ENCODE measurements around the gene STK24. TPM values are rescaled to one million over a fixed set of nuclear protein-coding genes. Genes with fewer than 3 reads are reported as not detected.

The STK24 gene
- total and polyA plus RNA-seq, 2 of the 8 experiments (the other 6 are each of a cell fraction or from before 2014, with no cell fraction given): 62.8 to 143 TPM

DNA sequence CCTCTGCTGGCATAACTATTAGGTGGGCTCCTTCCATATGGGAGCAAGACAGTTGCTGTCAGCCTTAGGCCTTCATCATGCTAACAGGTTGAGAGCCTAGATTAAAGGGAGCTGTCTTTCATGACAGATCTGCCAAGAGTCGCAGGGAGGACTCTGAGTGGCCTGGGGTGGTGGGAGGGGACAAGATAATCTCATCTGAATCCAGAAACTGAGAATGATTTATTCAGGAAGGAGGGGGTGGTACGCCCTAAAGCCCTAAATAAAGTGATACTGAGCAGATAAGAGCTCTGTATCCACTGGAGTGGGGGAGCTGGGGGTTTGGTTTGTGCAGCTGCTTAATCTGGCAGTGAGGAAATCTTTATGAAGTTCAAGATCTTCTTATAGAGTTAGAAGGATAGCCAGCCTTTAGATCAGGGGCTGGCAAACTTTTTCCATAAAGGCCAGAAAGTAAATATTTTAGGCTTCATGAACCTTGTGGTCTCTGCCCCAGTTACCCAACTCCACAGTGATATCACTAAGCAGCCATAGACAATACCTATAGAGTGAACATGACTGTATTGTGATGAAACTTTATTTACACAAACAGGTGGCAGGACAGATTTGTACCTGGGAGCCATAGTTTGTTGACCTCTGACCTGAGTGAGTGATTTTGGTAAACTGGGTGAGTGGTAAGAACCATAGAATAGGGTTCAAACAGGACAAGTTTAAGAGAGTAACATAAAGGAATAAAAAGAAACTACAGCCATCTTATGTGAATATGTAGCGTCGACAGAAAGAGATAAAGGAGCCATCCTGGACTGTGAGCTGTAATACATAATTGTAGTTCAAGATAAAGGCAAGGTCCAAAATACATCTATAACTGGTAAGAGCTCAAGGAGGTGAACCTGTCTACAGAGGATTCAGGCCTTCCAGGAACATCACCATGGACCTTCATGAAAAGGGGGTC lies 9.8 kb upstream of the STK24 start:
- TF ChIP-seq JUND (IDR thresholded peaks at IDR 0.05; ENCODE audit: low read length) (no peak), JUN (IDR thresholded peaks at IDR 0.05; ENCODE audit: low read depth, low read length) (no peak), HDAC6 (IDR thresholded peaks at IDR 0.05; ENCODE audit: low read depth, low read length) (no peak)
- H3K4me3 ChIP-seq (ENCODE audit: extremely low read depth in 1 of 4, insufficient read depth in 2 of 4, low read depth in 3 of 4, low read length in 4 of 4): no peak overlapping the region
- DNase-seq (ENCODE audit: low read depth in 1 of 2, low spot score in 2 of 2): no peak

More for the DNA sequence above, 9.8 kb upstream of the STK24 start:
- CTCF ChIA-PET (ENCODE audit: partially characterized antibody): interaction anchor here (0.7 to 7.6 kb wide), 6 partner anchors 12 to 120 kb away, joined by 3 to 37 read pairs (median 4); no protein-coding TSS in a partner anchor
- no peak overlapping the region for H4K91ac ChIP-seq (replicated peaks; ENCODE audit: insufficient read length, low read length)
- no peak overlapping the region for H2AFZ ChIP-seq (ENCODE audit: low read length)
- no peak overlapping the region for H3K4me2 ChIP-seq (ENCODE audit: insufficient read depth in 1 of 2, low read depth in 2 of 2, low read length in 2 of 2)
- H3K27ac ChIP-seq (ENCODE audit: low read depth, low read length): no peak overlapping the region
- no peak overlapping the region for H2BK5ac ChIP-seq (ENCODE audit: low read depth, low read length)
- no peak overlapping the region for H3K9ac ChIP-seq (replicated peaks in 1 of 4; ENCODE audit: extremely low read depth in 1 of 4, low read depth in 3 of 4, low read length in 3 of 4)
- no peaks in the 10 kb centered on the region for H3K79me2 ChIP-seq (ENCODE audit: control insufficient read depth in 1 of 2, insufficient read depth in 2 of 2, low read length in 2 of 2)
- no peak for FAIRE-seq
- no peak overlapping the region for H3K4ac ChIP-seq (replicated peaks; ENCODE audit: insufficient read length, low read depth, low read length)
- H3K23ac ChIP-seq (ENCODE audit: insufficient read length): no peak overlapping the region
- H3K14ac ChIP-seq (ENCODE audit: insufficient read length): no peak overlapping the region
- no peak overlapping the region for H4K5ac ChIP-seq (ENCODE audit: insufficient read length, low read depth, low read length)
- H3K18ac ChIP-seq (ENCODE audit: extremely low read depth, low read length): no peak overlapping the region
- no peaks in the 10 kb centered on the region for H3K23me2 ChIP-seq (ENCODE audit: low read depth, low read length)
- no peak overlapping the region for H3K56ac ChIP-seq (replicated peaks; ENCODE audit: insufficient read length, low read depth, low read length)
- H2BK120ac ChIP-seq (replicated peaks; ENCODE audit: low read depth, low read length): no peak overlapping the region
- H2AK5ac ChIP-seq (ENCODE audit: low read depth, low read length): no peak overlapping the region
- H4K8ac ChIP-seq (ENCODE audit: extremely low read depth, insufficient read depth, low read length): no peak overlapping the region
- peaks cover 0 to 2% (median 0%) of the 10 kb centered on the region in 4 experiments; a peak in 1 of 7 replicates for H3K4me1 ChIP-seq (replicated peaks in 1 of 4; ENCODE audit: control insufficient read depth in 3 of 4, insufficient read depth in 4 of 4, low read length in 3 of 4)
- H3K79me1 ChIP-seq (ENCODE audit: low read depth, low read length): no peaks in the 10 kb centered on the region
- POLR2A ChIA-PET (ENCODE audit: partially characterized antibody): interaction anchor here (0.9 to 1.7 kb wide), 2 partner anchors 9 to 10 kb away, joined by 3 read pairs; no protein-coding TSS in a partner anchor
- no peaks in the 10 kb centered on the region for H3K9me3 ChIP-seq (ENCODE audit: insufficient read depth in 2 of 2, low read depth in 1 of 2, low read length in 1 of 2)
- H3K27me3 ChIP-seq (replicated peaks in 1 of 4; ENCODE audit: control insufficient read depth in 3 of 4, extremely low read depth in 1 of 4, insufficient read depth in 3 of 4, low read length in 3 of 4): no peaks in the 10 kb centered on the region
- no peak overlapping the region for H2BK12ac ChIP-seq (ENCODE audit: low read depth, low read length)
- no peaks in the 10 kb centered on the region for H4K20me1 ChIP-seq (replicated peaks in 1 of 2; ENCODE audit: control insufficient read depth in 1 of 2, insufficient read depth in 2 of 2, low read length in 2 of 2)
- H2BK15ac ChIP-seq (ENCODE audit: low read length): no peak overlapping the region
- 93% methylated on average over 4 of the region's 4 CpGs; no CpG with 5 or more reads in 1 of the 2 experiments for WGBS, 2 experiments (ENCODE audit: extremely low coverage in 1 of 2, insufficient coverage in 1 of 2, insufficient read length in 1 of 2, insufficient replicate concordance in 2 of 2, low coverage in 1 of 2, low lambda C conversion rate in 2 of 2, missing lambda C conversion rate in 1 of 2)
- no peaks in the 10 kb centered on the region for H3K36me3 ChIP-seq (ENCODE audit: control insufficient read depth in 2 of 4, insufficient read depth in 4 of 4, low read length in 3 of 4)
- H2BK20ac ChIP-seq (ENCODE audit: low read length): no peak overlapping the region
